Uterus (tissue), 2 donors: Measurements from ENCODE around the gene IKZF1.

ENCODE experiments used
- CTCF ChIP-seq, 4 experiments: fragments of 200-600 bp in 2 of 4; fragments of 450-650 bp in 2 of 4; sonication (generic) in 2 of 4; IDR thresholded peaks; one replicate each; pipeline ENCODE4 v1.5.1; 2016 to 2019; ENCODE audit warnings: antibody characterized with exemption in 4 of 4, mild to moderate bottlenecking in 2 of 4, moderate library complexity in 1 of 4
- POLR2A ChIP-seq, 2 donors: fragments of 450-650 bp; IDR thresholded peaks; one replicate each; pipeline ENCODE4 v1.6.1; 2016; ENCODE audit warnings: antibody characterized with exemption in 2 of 2, mild to moderate bottlenecking in 1 of 2, moderate library complexity in 1 of 2

GRCh38 chr7:50310956-50311355, 6.4 kb downstream of the IKZF1 start:
- TF ChIP-seq POLR2A (IDR thresholded peaks at IDR 0.05) (no peak), CTCF (IDR thresholded peaks at IDR 0.05) (no peak)
